HG03108 (cell line): ENCODE measurements around the gene MOBP.
"Not testable (repeated sequence)": the region's sequence is repeated elsewhere in the genome, so short reads cannot be mapped to it uniquely, and the experiment has no call there.

ENCODE experiments used
- ATAC-seq: cut with Tn5 transposase; IDR thresholded peaks from one replicate; pipeline ENCODE4 v1.9.1; 2021; ENCODE audit warnings: moderate library complexity; ENCODE audit not compliant: unreplicated experiment

Gene MOBP

DNA sequence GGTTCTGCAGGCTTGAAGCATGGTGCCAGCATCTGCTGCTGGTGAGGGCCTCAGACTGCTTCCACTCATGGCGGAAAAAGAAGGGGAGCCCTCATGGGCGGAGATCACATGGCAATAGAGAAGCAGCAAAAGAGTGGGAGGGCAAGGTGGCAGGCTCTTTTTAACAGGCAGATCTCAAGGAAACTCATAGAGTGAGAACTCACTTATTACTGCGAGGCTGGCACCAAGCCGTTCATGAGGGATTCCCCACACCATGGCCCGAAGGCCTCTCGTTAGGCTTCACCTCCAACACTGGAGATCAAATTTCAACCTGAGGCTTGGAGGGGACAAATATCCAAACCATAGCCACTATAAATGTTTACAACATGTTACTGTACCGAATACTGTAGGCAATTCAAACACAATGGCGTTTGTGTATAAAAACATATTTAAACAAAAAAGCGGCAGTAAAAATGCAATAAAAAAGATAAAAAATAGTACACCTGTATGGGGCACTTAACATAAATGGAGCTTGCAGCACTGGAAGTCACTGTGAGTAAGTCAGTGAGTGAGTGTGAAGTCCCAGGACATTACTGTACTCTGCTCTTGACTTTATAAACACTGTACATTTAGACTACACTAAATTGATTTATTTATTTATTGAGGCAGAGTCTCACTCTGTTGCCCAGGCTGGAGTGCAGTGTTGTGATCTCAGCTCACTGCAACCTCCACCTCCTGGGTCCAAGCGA lies 18.8 kb upstream of the MOBP start:
- ATAC-seq = no peak

DNA sequence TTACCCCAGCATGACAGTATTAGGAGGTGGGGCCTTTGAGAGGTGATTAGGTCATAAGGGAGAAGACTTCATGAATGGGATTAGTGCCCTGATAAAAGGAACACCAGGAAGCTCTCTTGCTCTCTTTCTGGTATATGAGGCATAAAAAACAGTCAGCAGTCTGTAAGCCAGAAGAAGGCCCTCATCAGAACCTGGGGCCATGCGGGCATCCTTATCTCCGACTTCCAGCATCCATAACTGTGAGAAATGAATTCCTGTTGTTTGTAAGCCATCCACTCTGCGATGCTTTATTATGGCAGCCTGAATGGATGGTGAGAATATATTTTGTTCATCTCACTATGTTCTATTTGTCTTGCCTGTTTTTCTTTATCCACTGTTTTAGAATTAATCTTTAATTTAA lies 17.7 kb upstream of the MOBP start:
- ATAC-seq = no peak

DNA sequence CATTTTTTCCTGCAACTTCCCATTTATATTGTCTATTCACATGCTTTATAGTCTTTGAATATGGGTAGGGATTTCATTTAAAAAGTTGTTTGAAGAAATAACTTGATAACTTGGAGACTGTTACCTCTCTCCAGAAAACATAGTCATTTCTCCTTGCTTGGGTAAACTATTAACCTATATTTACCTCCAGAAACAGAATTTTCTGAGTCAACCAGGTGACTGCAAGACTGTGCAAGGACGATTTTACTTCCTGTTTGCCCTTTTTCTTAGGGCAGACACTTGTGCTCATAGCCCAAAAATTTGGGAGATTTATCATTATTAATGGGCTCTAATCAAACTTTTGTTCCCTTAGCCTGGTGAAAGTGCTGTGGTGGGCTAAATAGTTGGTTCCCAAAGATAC lies 14.3 kb upstream of the MOBP start:
- no peak for ATAC-seq

DNA sequence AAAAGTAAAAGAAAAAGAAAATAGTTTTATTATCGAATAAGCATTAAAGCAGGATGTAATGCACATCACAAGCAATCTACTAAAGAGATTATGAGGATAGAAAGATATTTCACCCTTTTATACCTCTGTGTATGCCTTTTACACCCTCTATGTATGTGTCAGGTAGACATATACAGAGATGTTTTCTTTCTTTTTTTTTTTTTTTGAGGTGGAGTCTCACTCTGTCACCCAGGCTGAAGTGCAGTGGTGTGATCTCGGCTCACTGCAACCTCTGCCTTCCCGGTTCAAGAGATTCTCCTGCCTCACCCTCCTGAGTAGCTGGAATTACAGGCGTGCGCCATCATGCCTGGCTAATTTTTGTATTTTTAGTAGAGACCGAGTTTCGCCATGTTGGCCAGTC lies 13.6 kb upstream of the MOBP start:
- ATAC-seq = not testable (repeated sequence)

DNA sequence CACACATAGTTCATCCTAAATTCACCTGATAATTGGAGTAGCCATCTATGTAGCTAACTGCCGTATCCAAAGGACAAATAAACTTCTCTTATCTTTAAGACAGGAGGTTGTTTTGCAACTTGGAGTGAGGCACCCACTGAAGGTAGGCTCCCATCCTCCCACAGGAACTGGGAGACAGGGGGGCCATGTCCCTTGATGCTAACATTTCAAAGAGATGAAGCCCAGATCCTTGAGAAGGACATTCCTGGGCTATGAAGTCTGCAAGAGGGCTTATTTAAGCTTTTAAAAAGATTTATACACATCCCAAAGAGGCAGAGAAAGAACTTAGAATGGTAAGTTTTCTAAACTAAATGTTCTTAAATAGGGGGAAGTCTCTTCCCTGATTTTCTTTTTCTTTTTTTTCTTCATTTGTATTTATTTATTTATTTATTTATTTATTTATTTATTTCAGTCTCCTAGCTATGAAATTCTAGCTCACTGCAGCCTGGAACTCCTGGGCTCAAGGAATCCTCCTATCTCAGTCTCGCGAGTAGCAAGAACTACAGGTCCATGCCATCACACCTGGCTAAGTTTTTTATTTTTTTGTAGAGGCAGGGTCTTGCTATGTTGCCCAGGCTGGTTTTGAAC lies 12.8 kb upstream of the MOBP start:
- ATAC-seq = no peak

DNA sequence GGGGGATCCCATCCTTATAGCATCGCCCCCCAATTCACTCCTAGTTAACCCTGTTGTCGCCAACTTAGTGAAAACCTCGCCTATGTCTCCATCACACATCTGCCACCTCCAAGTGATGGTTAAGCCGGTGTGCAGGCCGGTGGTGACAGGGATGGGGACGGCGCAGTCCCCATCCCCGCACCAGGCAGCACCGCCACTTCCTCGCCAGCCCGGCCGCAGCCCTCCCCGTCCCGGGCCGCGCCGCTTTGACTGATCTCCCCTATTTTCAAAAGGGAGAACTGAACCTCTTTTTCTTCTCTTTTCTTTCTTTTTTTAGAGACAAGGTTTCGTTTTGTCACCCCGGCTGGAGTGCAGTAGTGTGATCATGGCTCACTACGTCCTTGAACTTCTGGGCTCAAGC lies 11.3 kb upstream of the MOBP start:
- ATAC-seq = no peak

DNA sequence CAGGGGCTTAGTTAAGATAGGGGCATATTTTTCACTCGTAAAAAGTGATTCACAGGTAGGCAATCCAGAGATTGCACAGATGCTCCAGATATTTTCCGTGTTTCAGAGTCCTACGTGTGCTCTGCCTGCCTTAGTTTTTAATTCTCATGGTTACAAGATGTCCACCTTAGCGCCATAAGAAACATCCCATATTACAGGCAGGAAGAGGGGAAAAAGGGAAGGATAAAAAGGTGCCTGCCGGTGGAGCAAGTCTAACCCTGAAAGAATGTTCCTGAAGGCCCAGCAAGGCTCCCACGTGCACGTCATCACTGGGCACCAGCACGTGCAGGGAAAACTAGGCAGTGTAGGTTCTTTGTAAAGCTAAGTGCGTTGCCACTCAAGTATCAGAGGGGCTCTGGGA lies 10.1 kb upstream of the MOBP start:
- ATAC-seq = no peak

DNA sequence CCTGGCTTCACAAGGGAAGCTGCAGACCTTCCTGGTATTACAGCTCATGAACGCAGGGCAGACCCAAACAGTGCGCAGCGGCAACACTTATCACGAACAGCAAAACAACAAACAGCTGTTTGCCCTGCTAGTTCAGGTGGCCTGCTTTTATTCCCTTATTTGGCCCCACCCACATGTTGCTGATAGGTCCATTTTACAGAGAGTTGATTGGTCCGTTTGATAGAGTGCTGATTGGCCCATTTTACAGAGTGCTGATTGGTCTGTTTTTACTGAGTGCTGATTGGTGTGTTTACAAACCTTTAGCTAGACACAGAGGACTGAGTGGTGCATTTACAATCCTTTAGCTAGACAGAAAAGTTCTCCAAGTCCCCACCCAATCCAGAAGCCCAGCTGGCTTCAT lies 8.9 kb upstream of the MOBP start:
- not testable (repeated sequence) for ATAC-seq

DNA sequence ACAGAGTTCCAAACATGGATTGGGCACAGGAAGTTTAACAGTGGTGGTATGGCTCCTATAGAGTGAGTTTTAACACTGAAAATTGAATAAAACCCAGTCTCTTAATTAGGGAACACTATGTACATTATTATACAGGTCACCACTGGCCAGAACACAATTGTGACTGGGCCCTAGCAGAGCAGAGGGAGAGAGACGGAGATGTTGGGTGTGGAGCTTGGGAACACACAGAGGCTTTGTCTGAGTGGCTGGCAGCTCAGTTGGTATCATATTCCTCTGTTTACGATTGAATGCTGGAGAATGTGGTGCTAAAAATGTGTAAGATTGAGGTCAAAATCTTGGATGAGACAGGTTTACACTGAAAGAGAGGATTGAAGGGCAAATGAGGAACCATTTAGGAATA lies 6.8 kb upstream of the MOBP start:
- no peak for ATAC-seq

DNA sequence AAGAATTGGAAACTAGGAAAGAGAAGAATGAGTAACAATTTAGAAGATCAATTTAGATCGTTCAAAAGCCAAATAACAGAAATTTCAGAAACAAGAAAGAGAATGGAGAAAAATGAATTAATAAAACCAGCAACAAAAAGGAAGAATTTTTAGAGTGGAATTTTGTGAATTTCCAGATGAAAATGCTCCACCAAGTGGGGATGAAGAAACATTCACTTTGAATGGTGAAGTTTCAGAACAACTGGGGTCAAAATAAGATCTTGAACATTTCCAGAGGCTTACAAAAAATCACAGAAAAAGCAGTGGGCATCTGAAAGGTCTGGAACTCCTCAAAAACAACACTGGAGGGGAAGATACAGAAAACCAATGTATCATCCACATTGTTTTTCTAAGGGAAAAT lies 4.2 kb upstream of the MOBP start:
- no peak for ATAC-seq

DNA sequence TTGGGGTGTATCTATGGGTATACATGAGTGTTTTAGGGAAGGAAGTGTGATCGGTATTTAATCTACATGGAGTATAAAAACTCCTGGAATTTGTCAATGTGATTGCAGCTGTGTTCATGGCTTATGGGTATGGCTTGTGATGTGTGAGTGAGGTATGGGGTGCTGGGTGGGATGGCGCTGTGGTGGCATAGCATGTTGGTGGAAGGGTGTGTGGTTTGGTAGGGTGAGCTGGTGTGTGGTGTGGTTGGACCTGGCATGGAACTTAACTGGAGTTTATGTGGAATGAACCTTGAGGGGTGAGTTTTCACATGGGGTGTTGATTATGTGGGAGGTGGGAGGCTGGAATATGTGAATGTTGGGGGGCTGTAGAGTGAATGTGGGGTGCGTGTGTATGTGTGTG lies 492 bp upstream of the MOBP start:
- ATAC-seq = no peak

DNA sequence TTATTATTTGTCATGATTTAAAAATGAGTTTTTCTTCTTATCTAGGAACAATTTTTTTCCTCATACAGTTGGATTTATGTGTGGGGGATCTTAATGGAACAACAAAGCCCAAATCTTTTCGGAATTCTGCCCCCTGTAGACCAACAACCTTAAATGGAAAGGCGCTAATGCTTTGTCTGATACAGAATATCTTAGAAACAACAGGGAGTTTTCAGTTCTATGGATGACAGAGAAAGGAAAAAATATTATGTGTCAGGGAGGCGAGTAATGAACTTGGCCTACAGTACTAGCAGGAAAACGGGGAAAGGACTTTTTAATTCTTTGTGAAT lies 592 bp downstream of the MOBP start:
- ATAC-seq = no peak

DNA sequence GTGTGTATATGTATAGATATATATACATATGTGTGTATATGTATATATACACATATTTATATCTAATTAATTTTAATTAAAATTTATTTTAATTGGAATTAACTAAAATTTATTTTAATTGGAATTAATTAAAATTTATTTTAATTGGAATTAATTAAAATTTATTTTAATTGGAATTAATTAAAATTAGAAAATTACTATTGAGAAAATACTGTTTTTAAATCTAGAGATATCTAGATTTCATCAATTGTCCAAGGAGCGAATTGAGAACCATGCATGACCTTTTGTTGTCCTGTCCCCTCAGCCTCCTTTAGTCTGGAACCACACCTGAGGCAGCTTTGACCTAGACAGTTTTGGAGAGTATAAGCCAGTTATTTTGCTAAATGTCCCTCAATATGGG lies 1.8 kb downstream of the MOBP start:
- no peak for ATAC-seq

DNA sequence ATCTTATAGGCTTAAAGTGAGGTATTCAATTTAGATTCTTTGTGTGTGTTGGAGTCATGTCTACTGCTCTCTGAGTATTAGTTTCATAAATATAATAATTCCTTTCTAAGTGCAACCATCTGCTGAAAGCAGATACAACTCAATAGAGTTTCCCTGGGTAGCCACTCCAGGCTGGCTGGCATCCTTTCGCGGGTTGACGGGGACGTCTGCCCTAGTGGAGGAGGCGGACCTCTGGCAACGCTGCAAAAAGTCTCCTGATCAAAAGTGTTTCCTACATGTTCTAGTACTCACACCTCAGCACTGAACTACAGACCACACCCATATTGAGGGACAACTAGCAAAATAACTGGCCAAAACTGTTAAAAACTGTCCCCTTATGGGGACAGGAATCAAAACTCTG lies 2.5 kb downstream of the MOBP start:
- no peak for ATAC-seq

DNA sequence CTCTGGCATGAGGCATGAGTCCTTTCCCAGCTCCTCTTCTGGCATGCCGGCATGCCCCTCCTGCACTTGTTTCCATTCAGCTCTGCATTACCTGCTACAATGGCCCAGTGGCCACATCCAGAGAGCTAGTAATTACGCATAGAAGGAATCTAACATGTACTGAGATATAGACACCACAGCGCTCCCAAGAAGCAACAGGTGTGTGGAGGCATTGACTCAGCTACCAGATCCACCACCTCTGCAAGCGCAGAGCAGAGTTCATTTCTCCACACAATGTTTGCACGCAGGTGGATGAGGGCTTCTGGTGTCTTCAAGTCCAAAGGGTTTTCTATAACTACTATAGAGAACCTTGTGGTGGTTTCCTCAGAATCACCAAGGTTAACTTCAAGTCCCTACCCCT lies 4.2 kb downstream of the MOBP start:
- ATAC-seq = no peak

DNA sequence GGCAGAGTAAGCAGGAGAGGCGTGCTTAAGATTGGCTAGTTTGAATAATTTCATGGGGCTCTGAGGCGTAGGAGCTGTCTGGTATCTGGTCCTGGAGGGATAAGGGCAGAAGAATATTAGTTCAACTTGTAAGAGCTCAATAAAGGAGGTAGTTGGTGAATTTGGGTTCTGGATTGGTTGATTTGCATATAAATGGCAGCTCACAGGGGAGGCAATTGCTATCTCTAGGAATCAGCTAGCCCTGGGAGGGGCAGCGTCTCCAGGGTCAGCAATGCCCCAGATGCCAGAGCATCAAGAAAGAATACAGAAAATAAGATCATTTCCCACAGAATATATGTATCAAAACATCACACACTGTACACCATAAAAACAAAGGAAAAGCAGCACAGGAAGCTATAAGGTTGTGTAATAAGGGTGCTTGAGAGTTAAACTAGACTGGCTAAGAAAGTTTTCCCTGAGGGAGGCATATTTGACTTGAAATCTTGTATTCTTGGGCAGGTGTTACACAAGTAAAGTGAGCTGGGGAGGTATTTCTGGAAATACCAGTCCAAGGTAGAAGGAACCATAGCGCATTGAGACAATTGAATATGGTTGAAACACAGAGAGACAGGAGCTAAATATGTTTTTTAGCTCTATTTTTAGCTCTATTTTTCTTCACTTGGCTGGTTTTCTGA lies 6.1 kb downstream of the MOBP start:
- no peak for ATAC-seq

DNA sequence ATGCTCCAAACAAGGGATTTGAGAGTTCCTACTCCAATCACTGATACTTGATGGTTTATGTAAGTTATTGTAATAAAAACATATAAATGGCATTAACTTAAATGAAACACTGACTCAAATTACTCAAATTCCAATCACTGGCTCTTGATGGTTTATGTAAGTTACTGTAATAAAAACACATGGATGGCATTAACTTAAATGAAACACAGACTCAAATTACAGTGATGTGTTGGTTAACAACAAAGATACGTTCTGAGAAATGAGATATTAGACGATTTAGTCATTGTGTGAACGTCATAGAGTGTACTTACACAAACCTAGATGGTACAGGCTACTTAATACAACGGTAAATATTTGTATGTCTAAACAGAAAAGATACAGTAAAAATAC lies 6.6 kb downstream of the MOBP start:
- no peak for ATAC-seq

DNA sequence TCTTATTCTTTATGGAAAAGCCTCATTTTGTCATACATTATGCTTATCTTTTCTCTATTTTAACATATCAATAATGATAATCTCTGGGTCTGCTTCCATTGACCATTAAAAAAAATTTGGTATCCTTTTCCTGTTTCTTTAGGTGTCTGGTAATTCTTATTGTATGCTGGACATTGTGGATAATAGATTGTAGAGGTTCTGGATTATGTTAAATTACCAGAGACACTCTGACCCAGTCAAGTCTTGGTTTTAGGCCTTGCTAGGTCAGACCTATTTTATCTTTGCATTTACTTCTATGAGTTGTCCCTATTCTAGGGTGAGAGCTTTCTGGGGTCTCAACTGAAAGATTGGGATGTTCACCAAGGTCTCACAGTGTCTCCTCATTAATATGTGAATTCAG lies 9.3 kb downstream of the MOBP start:
- ATAC-seq = no peak

DNA sequence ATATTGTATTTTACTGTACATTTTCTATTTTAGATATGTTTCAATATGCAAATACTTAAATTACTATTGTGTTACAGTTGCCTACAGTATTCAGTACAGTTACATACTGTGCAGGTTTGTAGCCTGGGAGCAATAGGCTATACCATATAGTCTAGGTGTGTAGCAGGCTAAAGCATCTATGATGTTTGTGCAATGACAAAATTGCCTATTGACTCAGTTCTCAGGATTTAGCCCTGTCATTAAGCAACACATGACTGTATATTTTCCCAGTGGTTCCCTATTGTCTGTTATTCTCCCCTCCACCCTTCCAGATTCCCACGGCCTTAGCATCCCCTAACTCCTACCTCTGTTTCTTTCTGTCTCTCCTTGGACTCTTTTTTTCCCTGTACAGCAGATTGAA lies 10.7 kb downstream of the MOBP start:
- no peak for ATAC-seq

DNA sequence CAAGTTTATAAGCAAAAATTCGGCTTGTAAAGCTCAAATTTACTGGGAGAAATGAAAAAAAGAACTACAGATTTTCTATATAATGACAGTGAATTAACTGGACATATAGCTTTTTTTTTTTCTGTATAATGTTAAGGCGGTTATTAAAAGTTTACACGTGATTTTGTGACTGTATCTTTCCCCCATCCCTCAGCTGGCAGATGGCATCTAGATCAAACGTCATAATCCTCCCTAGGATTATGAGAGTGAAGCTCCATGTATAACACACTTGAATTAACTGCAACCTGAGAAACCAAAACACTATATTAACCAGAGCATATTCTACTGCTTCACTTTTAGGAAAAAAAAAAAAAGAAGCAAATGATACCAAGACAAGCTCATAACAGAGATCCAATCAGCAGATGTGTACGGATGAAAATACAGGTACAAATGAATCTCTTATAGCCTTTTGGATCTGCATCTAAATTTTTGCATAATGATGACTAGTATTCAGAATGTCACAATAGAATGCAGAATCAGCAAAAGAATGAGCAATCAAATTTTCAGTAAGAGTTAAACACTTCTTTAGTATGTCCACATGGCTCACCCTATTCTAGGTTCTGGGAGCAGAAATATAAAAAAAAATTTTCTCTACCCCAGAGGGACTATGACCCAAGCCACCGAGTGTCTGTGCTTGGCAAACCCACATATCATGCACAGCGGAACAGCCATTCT lies 12.4 kb downstream of the MOBP start:
- ATAC-seq = no peak

DNA sequence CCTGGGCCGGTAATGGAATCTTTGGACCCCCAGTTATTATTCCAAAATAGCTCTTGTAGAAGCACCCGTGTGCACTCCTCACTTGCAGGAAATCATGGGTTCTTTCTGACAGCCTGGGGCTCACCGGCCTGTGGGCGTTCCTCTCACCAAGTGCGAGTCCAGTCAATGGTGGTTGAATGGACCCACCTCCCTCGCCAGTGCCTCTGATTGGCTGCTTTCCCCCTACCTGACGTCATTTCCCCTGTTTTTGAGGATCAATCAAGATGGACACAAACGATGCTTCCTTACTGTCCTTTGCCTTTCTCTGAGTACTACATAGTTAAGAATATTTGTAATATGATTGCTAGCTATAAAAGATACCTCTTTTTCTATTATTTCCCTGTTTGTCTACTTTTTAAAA lies 18.1 kb downstream of the MOBP start:
- no peak for ATAC-seq

DNA sequence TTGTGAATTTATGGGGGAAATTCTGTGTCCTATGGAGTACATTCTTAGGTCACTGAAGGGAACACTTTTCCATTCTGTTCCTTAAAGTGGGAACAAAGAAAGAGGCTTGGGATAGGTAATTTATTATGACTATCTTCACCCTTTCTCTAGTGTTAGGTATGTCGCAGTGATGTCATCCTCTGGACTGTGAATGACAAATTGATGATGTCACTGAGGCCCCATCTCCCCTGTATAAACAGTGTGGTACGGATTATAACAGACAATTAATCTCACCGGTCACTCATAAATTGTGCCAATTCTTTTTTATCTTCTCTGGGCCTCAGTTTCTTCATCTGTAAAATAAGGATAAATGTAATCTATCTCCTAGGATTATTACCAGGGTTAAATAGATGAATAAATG lies 23.5 kb downstream of the MOBP start:
- no peak for ATAC-seq
